Loucy (cell line): ENCODE data around the gene TCOF1.
A peak's percentile ranks its signal among the peaks of the same experiment; 100 is the strongest.

Experiments used
- H2AFZ ChIP-seq: fragments of 200-600 bp; sonication (generic); 2 replicates; pipeline ENCODE4 v1.6.0; 2016; ENCODE audit warnings: antibody characterized with exemption, mild to moderate bottlenecking, low read length, moderate library complexity
- H3F3A ChIP-seq: fragments of 200-600 bp; 2 replicates; pipeline ENCODE4 v1.6.0; 2016; ENCODE audit warnings: antibody characterized with exemption, low read depth, mild to moderate bottlenecking
- H3K27me3 ChIP-seq: fragments of 200-600 bp; sonication (generic); 2 replicates; pipeline ENCODE4 v1.6.1; 2014; ENCODE audit warnings: low read length, mild to moderate bottlenecking; ENCODE audit not compliant: insufficient read depth, poor library complexity, severe bottlenecking
- H3K36me3 ChIP-seq: fragments of 200-600 bp; sonication (generic); 2 replicates; pipeline ENCODE4 v1.6.1; 2016; ENCODE audit warnings: low read length; ENCODE audit not compliant: insufficient read depth
- H3K4me1 ChIP-seq: fragments of 200-600 bp; sonication (generic); 2 replicates; pipeline ENCODE4 v1.5.1; 2014; ENCODE audit warnings: low read length, mild to moderate bottlenecking; ENCODE audit not compliant: insufficient read depth, poor library complexity, severe bottlenecking
- H3K4me2 ChIP-seq: fragments of 200-600 bp; sonication (generic); 2 replicates; pipeline ENCODE4 v1.6.0; 2014; ENCODE audit warnings: antibody characterized with exemption, low read length, low read depth, mild to moderate bottlenecking; ENCODE audit not compliant: poor library complexity, severe bottlenecking
- H3K4me3 ChIP-seq: fragments of 200-600 bp; sonication (generic); 2 replicates; pipeline ENCODE4 v1.5.1; 2014; ENCODE audit warnings: low read length, mild to moderate bottlenecking, mixed read lengths; ENCODE audit not compliant: poor library complexity, severe bottlenecking
- H3K79me2 ChIP-seq: fragments of 200-600 bp; sonication (generic); 2 replicates; pipeline ENCODE4 v1.6.1; 2014; ENCODE audit warnings: low read length; ENCODE audit not compliant: insufficient read depth
- H3K9ac ChIP-seq: fragments of 200-600 bp; sonication (generic); 2 replicates; pipeline ENCODE4 v1.6.0; 2014; ENCODE audit warnings: mild to moderate bottlenecking, low read depth, low read length, moderate library complexity; ENCODE audit not compliant: poor library complexity, severe bottlenecking
- H3K9me2 ChIP-seq: fragments of 200-600 bp; sonication (generic); replicated peaks from 2 replicates; pipeline ENCODE4 v1.6.1; 2016; ENCODE audit warnings: low read depth, low read length, mixed read lengths
- H3K9me3 ChIP-seq: fragments of 200-600 bp; sonication (generic); 2 replicates; pipeline ENCODE4 v1.6.1; 2014; ENCODE audit warnings: mild to moderate bottlenecking, antibody characterized with exemption, low read length, low read depth; ENCODE audit not compliant: insufficient read depth
- H4K20me1 ChIP-seq: fragments of 200-600 bp; sonication (generic); 2 replicates; pipeline ENCODE4 v1.6.0; 2014; ENCODE audit warnings: antibody characterized with exemption, low read length, mild to moderate bottlenecking; ENCODE audit not compliant: insufficient read depth, poor library complexity, severe bottlenecking
- EZH2phosphoT487 ChIP-seq: fragments of 200-600 bp; IDR thresholded peaks from 2 replicates; pipeline ENCODE4 v1.6.1; 2018; ENCODE audit warnings: antibody characterized with exemption, mild to moderate bottlenecking, moderate library complexity, borderline replicate concordance
- TF ChIP-seq, protein P1 (sequence below): fragments of 200-600 bp; sonication (generic); conservative IDR thresholded peaks from 2 replicates; pipeline ENCODE4 v1.5.1; 2014; ENCODE audit warnings: mild to moderate bottlenecking, antibody characterized with exemption, low read length

The TCOF1 gene

GRCh38 chr5:150397782-150398721 is 40.6 kb downstream of the TCOF1 start:
- TF ChIP-seq EZH2phosphoT487 = no peak
- TF ChIP-seq, protein P1, sequence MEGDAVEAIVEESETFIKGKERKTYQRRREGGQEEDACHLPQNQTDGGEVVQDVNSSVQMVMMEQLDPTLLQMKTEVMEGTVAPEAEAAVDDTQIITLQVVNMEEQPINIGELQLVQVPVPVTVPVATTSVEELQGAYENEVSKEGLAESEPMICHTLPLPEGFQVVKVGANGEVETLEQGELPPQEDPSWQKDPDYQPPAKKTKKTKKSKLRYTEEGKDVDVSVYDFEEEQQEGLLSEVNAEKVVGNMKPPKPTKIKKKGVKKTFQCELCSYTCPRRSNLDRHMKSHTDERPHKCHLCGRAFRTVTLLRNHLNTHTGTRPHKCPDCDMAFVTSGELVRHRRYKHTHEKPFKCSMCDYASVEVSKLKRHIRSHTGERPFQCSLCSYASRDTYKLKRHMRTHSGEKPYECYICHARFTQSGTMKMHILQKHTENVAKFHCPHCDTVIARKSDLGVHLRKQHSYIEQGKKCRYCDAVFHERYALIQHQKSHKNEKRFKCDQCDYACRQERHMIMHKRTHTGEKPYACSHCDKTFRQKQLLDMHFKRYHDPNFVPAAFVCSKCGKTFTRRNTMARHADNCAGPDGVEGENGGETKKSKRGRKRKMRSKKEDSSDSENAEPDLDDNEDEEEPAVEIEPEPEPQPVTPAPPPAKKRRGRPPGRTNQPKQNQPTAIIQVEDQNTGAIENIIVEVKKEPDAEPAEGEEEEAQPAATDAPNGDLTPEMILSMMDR = no peak
- peaks cover 74% of the 10 kb centered on the region for H3K36me3 ChIP-seq

DNA sequence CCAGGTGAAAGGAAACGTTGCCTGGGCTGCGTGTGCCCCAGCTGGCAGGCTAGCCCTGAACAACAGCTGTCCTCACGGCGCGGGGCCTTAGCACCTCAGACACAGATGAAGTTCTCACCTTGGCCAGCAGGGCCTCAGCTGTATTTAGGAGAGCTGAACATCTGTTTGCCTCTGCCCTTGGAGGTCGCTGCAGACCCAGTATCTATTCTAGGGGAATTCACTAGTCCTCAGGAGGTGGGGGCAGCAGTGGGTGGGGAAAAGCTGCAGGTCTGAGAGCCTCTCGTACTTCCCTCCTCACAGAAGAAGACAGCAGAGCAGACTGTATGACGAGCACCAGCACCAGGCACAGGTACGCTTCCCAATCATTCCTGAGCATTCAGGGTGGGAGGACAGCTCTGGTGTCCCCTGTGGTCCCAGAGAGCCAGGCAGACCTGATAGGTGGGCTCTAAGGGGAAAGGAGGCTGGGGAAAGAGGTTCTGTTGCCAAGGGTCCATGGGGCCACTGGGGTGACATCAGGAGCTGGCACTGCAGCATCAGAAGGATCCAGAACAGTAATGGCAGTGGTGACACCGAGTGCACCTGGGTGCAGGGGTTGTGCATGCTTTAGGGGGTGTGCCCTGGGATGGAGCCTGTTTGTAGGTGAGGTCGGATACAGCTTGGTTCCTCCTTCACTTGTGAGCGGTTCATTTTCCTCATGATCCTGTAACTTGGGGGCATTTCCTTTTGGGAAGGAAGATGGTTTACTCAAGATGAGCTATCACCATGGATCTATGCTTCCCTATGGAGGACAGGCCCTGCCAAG is 41.4 kb downstream of the TCOF1 start:
- TF ChIP-seq, protein P1 = peak; percentile 16; the same call in 1 of the 2 replicates
- no peak for TF ChIP-seq EZH2phosphoT487
- Histone ChIP-seq H3K36me3 (peaks cover 65% of the 10 kb centered on the region), H3K9ac (no peak overlapping the region), H3F3A (no peaks in the 10 kb centered on the region; the same call in 1 of the 2 replicates), H2AFZ (no peak overlapping the region), H3K9me3 (no peaks in the 10 kb centered on the region), H3K27me3 (no peaks in the 10 kb centered on the region), H3K9me2 (no peaks in the 10 kb centered on the region), H3K4me2 (no peak overlapping the region), H3K4me3 (no peak overlapping the region), H3K79me2 (no peaks in the 10 kb centered on the region), H4K20me1 (no peaks in the 10 kb centered on the region), H3K4me1 (peaks cover 17% of the 10 kb centered on the region)

More at GRCh38 chr5:150397782-150398721, 40.6 kb downstream of the TCOF1 start:
- no peaks in the 10 kb centered on the region for H4K20me1 ChIP-seq
- no peaks in the 10 kb centered on the region for H3K9me2 ChIP-seq
- no peak overlapping the region for H3K4me2 ChIP-seq
- no peak overlapping the region for H3K4me3 ChIP-seq
- H3K4me1 ChIP-seq = peaks cover 17% of the 10 kb centered on the region
- no peak overlapping the region for H2AFZ ChIP-seq
- H3K9ac ChIP-seq = no peak overlapping the region
- H3K9me3 ChIP-seq = no peaks in the 10 kb centered on the region
- H3K79me2 ChIP-seq = no peaks in the 10 kb centered on the region
- H3F3A ChIP-seq = no peaks in the 10 kb centered on the region; the same call in 1 of the 2 replicates
- H3K27me3 ChIP-seq = no peaks in the 10 kb centered on the region

DNA sequence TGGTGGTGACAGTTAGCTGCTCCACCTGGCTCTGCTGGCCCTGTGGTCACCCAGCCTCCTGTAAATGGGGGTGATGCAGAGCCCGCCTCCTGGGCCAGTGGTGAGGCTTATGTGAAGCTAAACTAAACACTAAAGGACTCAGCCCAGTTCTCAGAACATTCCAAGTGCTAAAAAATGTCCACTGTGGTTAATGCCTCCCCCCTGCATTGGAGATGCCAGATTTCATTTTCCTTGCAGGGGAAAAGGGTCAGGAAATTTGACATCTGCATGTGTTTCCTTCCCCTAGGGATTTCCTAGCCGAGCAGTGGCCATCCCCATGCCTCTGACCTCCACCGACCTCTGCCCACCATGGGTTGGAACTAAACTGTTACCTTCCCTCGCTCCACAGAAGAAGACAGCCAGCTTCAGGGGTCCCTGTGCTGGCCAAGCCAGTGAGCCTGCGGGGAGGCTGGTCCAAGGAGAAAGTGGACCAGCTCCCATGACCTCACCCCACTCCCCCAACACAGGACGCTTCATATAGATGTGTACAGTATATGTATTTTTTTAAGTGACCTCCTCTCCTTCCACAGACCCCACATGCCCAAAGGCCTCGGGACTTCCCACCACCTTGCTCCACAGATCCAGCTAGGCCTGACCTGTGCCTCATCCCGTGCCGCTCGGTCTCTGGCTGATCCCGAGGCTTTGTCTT is 42.2 kb downstream of the TCOF1 start:
- H3K27me3 ChIP-seq = no peaks in the 10 kb centered on the region
- peaks cover 59% of the 10 kb centered on the region for H3K36me3 ChIP-seq
- TF ChIP-seq EZH2phosphoT487 = no peak
- TF ChIP-seq, protein P1 = no peak
- H3K4me1 ChIP-seq = peaks cover 17% of the 10 kb centered on the region
- no peaks in the 10 kb centered on the region for H3K79me2 ChIP-seq
- H4K20me1 ChIP-seq = no peaks in the 10 kb centered on the region
- no peak overlapping the region for H3K4me3 ChIP-seq
- no peaks in the 10 kb centered on the region for H3K9me2 ChIP-seq
- H3K4me2 ChIP-seq = no peak overlapping the region
- H2AFZ ChIP-seq = no peak overlapping the region
- no peaks in the 10 kb centered on the region for H3K9me3 ChIP-seq
- no peak overlapping the region for H3K9ac ChIP-seq
- H3F3A ChIP-seq = no peaks in the 10 kb centered on the region; the same call in 1 of the 2 replicates
